ENCODE measurements around the gene RAB11FIP3. TPM values are rescaled to one million over a fixed set of nuclear protein-coding genes. Genes with fewer than 3 reads are reported as not detected.
"Not testable (repeated sequence)": the region's sequence is repeated elsewhere in the genome, so short reads cannot be mapped to it uniquely, and the experiment has no call there.

Gene RAB11FIP3
- total RNA-seq, 1 experiment from 2014 or later: 38.4 TPM

- no peaks in the 10 kb centered on the region for H3K9me3 ChIP-seq (ENCODE audit: insufficient read depth, low read depth)
- no peaks in the 10 kb centered on the region for H3F3A ChIP-seq (ENCODE audit: insufficient read depth, low read depth)
- H3K79me2 ChIP-seq (ENCODE audit: low read depth): no peaks in the 10 kb centered on the region
- TF ChIP-seq EZH2 (IDR thresholded peaks at IDR 0.05; ENCODE audit: low read depth) (no peak), CTCF (conservative IDR thresholded peaks at IDR 0.05) (no peak)
- DNase-seq: no peak
- H3K36me3 ChIP-seq (ENCODE audit: low read depth): no peaks in the 10 kb centered on the region
- no peaks in the 10 kb centered on the region for H4K20me1 ChIP-seq (ENCODE audit: insufficient read depth)
- no peak overlapping the region for H2AFZ ChIP-seq
- intact Hi-C loops (cut with micrococcal nuclease; ENCODE audit: unreplicated experiment): no loop called here
- H3K27me3 ChIP-seq (ENCODE audit: insufficient read depth, low read depth): no peaks in the 10 kb centered on the region
- POLR2A ChIA-PET (ENCODE audit: unreplicated experiment): no interaction called here
- no peak overlapping the region for H3K4me3 ChIP-seq
- H3K4me1 ChIP-seq (replicated peaks; ENCODE audit: insufficient read depth): no peaks in the 10 kb centered on the region
- no peak overlapping the region for H3K27ac ChIP-seq
- no peaks in the 10 kb centered on the region for H3K9me2 ChIP-seq (ENCODE audit: insufficient read depth)
- no peak overlapping the region for H3K4me2 ChIP-seq
- BruUV-seq (replicated peaks): no TSS peak
- CTCF ChIA-PET: no interaction called here
Measured at GRCh38 chr16:477301-478157, 52.1 kb downstream of the RAB11FIP3 start.

- H3K9me2 ChIP-seq (ENCODE audit: insufficient read depth); H3K27ac ChIP-seq; H3K4me1 ChIP-seq (replicated peaks; ENCODE audit: insufficient read depth); H3K27me3 ChIP-seq (ENCODE audit: insufficient read depth, low read depth); H3K36me3 ChIP-seq (ENCODE audit: low read depth); intact Hi-C loops (cut with micrococcal nuclease; ENCODE audit: unreplicated experiment); CTCF ChIA-PET; DNase-seq; H3F3A ChIP-seq (ENCODE audit: insufficient read depth, low read depth); H3K4me2 ChIP-seq; H3K79me2 ChIP-seq (ENCODE audit: low read depth); H4K20me1 ChIP-seq (ENCODE audit: insufficient read depth); H2AFZ ChIP-seq; BruUV-seq (replicated peaks); H3K9me3 ChIP-seq (ENCODE audit: insufficient read depth, low read depth); POLR2A ChIA-PET (ENCODE audit: unreplicated experiment); H3K4me3 ChIP-seq: not testable (repeated sequence)
Measured at GRCh38 chr16:478287-478686, 52.8 kb downstream of the RAB11FIP3 start.

GRCh38 chr16:482468-483185, 57.2 kb downstream of the RAB11FIP3 start:
- intact Hi-C loops (cut with micrococcal nuclease; ENCODE audit: unreplicated experiment): no loop called here

More at GRCh38 chr16:482468-483185, 57.2 kb downstream of the RAB11FIP3 start:
- Histone ChIP-seq H3F3A (ENCODE audit: insufficient read depth, low read depth) (no peaks in the 10 kb centered on the region), H3K79me2 (ENCODE audit: low read depth) (no peaks in the 10 kb centered on the region), H3K4me3 (no peak overlapping the region), H3K9me2 (ENCODE audit: insufficient read depth) (no peaks in the 10 kb centered on the region), H3K27ac (no peak overlapping the region), H3K9me3 (ENCODE audit: insufficient read depth, low read depth) (no peaks in the 10 kb centered on the region), H3K4me2 (no peak overlapping the region), H3K36me3 (ENCODE audit: low read depth) (no peaks in the 10 kb centered on the region), H4K20me1 (ENCODE audit: insufficient read depth) (no peaks in the 10 kb centered on the region), H3K4me1 (replicated peaks; ENCODE audit: insufficient read depth) (no peaks in the 10 kb centered on the region), H2AFZ (no peak overlapping the region), H3K27me3 (ENCODE audit: insufficient read depth, low read depth) (no peaks in the 10 kb centered on the region)
- ChIA-PET CTCF (no interaction called here), POLR2A (ENCODE audit: unreplicated experiment) (interaction anchor here (0.7 kb wide), 1 partner anchor 18 kb away, joined by 3 read pairs; no protein-coding TSS in a partner anchor)
- BruUV-seq (replicated peaks): no TSS peak
- TF ChIP-seq EZH2 (IDR thresholded peaks at IDR 0.05; ENCODE audit: low read depth) (no peak), CTCF (conservative IDR thresholded peaks at IDR 0.05) (no peak)
- DNase-seq: no peak

All from PC-9 (cell line).